ENCODE results near the gene GMEB2. TPM values are rescaled to one million over a fixed set of nuclear protein-coding genes. Genes with fewer than 3 reads are reported as not detected.

Gene GMEB2
- total RNA-seq, 1 experiment from 2014 or later: 21.5 TPM

DNA sequence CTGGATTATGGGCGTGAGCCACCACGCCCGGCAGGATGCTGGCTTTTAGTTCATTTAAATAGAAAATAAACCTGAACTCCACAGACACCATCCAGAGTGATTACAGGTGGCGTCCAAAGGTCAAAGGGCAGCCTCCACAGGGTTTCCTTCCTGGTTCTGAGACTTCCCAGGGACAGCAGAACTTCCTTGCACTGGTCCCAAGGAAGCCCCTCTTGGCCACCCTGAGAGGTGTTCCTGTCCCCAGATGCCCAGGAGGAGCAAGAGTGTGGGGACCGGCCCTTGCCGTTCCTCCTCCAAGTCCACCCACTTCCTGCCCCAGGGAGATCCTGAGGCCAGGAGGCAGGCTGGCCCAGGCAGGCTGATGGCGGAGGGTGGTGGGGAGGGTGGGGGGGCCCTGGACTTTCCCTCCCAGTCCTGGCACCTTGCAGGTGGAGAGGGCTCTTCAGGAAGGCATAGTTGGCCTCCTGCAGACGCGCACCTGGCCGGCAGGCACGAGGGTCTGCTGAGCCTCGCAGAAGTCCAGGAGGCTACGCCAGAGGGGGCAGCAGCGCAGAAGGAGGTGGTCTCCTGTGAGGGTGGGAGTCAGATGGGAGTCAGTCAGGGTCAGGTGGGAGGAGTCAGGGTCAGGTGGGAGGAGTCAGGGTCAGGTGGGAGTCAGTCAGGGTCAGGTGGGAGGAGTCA is 68.0 kb downstream of the GMEB2 start:
- Mint-ChIP-seq H3K27me3 (ENCODE audit: insufficient read depth, unreplicated experiment) (no peaks in the 10 kb centered on the region), H3K27ac (ENCODE audit: unreplicated experiment) (no peak overlapping the region), H3K36me3 (ENCODE audit: insufficient read depth, unreplicated experiment) (peaks cover 23% of the 10 kb centered on the region), H3K4me3 (ENCODE audit: unreplicated experiment) (no peak overlapping the region), H3K4me1 (ENCODE audit: low read depth, unreplicated experiment) (no peaks in the 10 kb centered on the region), H3K9me3 (ENCODE audit: unreplicated experiment) (no peaks in the 10 kb centered on the region)
- intact Hi-C loops (cut with micrococcal nuclease; ENCODE audit: unreplicated experiment): no loop called here
- TF ChIP-seq, protein P1, sequence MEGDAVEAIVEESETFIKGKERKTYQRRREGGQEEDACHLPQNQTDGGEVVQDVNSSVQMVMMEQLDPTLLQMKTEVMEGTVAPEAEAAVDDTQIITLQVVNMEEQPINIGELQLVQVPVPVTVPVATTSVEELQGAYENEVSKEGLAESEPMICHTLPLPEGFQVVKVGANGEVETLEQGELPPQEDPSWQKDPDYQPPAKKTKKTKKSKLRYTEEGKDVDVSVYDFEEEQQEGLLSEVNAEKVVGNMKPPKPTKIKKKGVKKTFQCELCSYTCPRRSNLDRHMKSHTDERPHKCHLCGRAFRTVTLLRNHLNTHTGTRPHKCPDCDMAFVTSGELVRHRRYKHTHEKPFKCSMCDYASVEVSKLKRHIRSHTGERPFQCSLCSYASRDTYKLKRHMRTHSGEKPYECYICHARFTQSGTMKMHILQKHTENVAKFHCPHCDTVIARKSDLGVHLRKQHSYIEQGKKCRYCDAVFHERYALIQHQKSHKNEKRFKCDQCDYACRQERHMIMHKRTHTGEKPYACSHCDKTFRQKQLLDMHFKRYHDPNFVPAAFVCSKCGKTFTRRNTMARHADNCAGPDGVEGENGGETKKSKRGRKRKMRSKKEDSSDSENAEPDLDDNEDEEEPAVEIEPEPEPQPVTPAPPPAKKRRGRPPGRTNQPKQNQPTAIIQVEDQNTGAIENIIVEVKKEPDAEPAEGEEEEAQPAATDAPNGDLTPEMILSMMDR (IDR thresholded peaks at IDR 0.05; ENCODE audit: insufficient read depth in 1 of 2, low read depth in 1 of 2, low read length in 1 of 2, severe bottlenecking in 1 of 2, unreplicated experiment in 1 of 2): no peak
- no peak for DNase-seq
- Histone ChIP-seq H3K36me3 (ENCODE audit: control insufficient read depth, insufficient read depth, low read length) (no peaks in the 10 kb centered on the region), H3K4me1 (no peaks in the 10 kb centered on the region; the same call in 1 of the 2 replicates), H3K27me3 (replicated peaks; ENCODE audit: control insufficient read depth, insufficient read depth, low read length) (no peaks in the 10 kb centered on the region), H3K9me3 (peaks cover 5% of the 10 kb centered on the region; the same call in 1 of the 2 replicates), H3K4me3 (ENCODE audit: low read depth, low read length) (no peak overlapping the region)
- BruUV-seq (replicated peaks): no TSS peak
- POLR2A ChIA-PET: no interaction called here
- CTCF ChIA-PET: no interaction called here

DNA sequence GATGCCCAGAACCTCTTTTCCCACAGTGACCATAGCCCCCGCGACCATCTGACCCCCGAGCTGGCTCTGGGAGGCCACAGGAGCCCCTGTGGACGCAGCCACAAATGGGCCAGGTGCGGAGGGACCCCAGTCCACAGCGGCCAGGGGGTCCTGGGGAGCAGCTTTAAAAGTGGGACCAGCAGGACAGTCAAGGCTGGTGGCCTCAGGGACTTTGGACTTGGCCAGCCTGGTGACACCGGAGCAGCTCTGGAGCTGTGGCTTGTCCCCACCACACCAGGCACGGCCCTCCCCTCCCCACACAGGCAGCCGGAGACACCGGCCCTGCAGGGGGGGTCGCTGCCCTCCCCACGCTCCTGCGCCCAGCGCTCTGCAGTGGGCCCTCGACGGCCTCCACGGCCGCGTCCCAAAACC is 69.4 kb downstream of the GMEB2 start:
- Mint-ChIP-seq H3K27ac (ENCODE audit: unreplicated experiment) (no peak overlapping the region), H3K4me1 (ENCODE audit: low read depth, unreplicated experiment) (no peaks in the 10 kb centered on the region), H3K27me3 (ENCODE audit: insufficient read depth, unreplicated experiment) (no peaks in the 10 kb centered on the region), H3K4me3 (ENCODE audit: unreplicated experiment) (no peak overlapping the region), H3K9me3 (ENCODE audit: unreplicated experiment) (no peaks in the 10 kb centered on the region), H3K36me3 (ENCODE audit: insufficient read depth, unreplicated experiment) (peaks cover 23% of the 10 kb centered on the region)
- BruUV-seq (replicated peaks): no TSS peak
- H3K36me3 ChIP-seq (ENCODE audit: control insufficient read depth, insufficient read depth, low read length): no peaks in the 10 kb centered on the region
- POLR2A ChIA-PET: no interaction called here
- no peak overlapping the region for H3K4me3 ChIP-seq (ENCODE audit: low read depth, low read length)
- no peaks in the 10 kb centered on the region; the same call in 1 of the 2 replicates for H3K4me1 ChIP-seq
- TF ChIP-seq, protein P1 (IDR thresholded peaks at IDR 0.05; ENCODE audit: insufficient read depth in 1 of 2, low read depth in 1 of 2, low read length in 1 of 2, severe bottlenecking in 1 of 2, unreplicated experiment in 1 of 2): no peak
- H3K9me3 ChIP-seq: peaks cover 9% of the 10 kb centered on the region
- no peak for DNase-seq
- CTCF ChIA-PET: no interaction called here
- H3K27me3 ChIP-seq (replicated peaks; ENCODE audit: control insufficient read depth, insufficient read depth, low read length): no peaks in the 10 kb centered on the region
- intact Hi-C loops (cut with micrococcal nuclease; ENCODE audit: unreplicated experiment): no loop called here

DNA sequence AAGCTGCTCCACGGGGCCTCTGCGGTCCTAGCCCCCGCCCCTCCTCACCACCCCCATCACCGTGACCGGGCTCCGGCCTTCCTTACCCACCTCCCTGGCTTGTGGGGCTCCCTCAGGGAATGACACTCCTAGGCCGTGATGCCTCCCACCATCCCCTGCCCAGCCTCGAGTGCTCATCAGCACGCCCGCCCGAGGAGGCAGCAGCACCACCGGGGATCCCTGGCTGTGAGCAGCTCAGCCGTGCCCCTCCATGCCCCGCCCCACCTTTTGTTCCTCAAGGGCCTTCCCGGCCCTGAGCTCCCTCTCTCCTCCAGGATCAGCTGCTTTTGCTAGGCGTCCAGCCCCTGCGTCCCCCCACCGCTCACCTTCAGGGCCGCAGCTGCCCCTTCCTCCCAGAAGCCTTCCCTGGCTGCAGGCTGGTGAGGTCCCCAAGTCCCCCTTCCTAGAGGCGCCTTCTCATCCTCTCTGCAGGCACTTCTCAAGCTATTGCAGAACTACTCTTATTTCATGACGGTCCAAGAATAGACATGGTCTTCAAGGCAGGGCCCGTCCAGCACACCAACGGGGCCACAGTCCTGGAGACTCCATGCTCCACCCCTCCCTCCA is 69.9 kb downstream of the GMEB2 start:
- TF ChIP-seq, protein P1 (IDR thresholded peaks at IDR 0.05; ENCODE audit: insufficient read depth in 1 of 2, low read depth in 1 of 2, low read length in 1 of 2, severe bottlenecking in 1 of 2, unreplicated experiment in 1 of 2): no peak
- intact Hi-C loops (cut with micrococcal nuclease; ENCODE audit: unreplicated experiment): no loop called here

More for the DNA sequence above, 69.9 kb downstream of the GMEB2 start:
- Histone ChIP-seq H3K9me3 (peaks cover 9% of the 10 kb centered on the region), H3K4me1 (no peaks in the 10 kb centered on the region; the same call in 1 of the 2 replicates), H3K36me3 (ENCODE audit: control insufficient read depth, insufficient read depth, low read length) (no peaks in the 10 kb centered on the region), H3K27me3 (replicated peaks; ENCODE audit: control insufficient read depth, insufficient read depth, low read length) (no peaks in the 10 kb centered on the region), H3K4me3 (ENCODE audit: low read depth, low read length) (no peak overlapping the region)
- Mint-ChIP-seq H3K4me1 (ENCODE audit: low read depth, unreplicated experiment) (no peaks in the 10 kb centered on the region), H3K27ac (ENCODE audit: unreplicated experiment) (no peak overlapping the region), H3K27me3 (ENCODE audit: insufficient read depth, unreplicated experiment) (no peaks in the 10 kb centered on the region), H3K9me3 (ENCODE audit: unreplicated experiment) (no peaks in the 10 kb centered on the region), H3K36me3 (ENCODE audit: insufficient read depth, unreplicated experiment) (peaks cover 23% of the 10 kb centered on the region), H3K4me3 (ENCODE audit: unreplicated experiment) (no peak overlapping the region)
- POLR2A ChIA-PET: no interaction called here
- no peak for DNase-seq
- CTCF ChIA-PET: no interaction called here
- no TSS peak for BruUV-seq (replicated peaks)

All from Caco-2 (cell line).